Choroid plexus epithelial cell (primary cell): ENCODE data around the gene MEIS1.

Experiments
- DNase-seq: peaks from one replicate; pipeline ENCODE4 v3.0.0-alpha.2; 2010; ENCODE audit warnings: low read depth
- H3K4me3 ChIP-seq: 2 replicates; pipeline ENCODE4 v1.5.1; 2011; ENCODE audit warnings: low read depth, mild to moderate bottlenecking, control low read depth, low read length, moderate library complexity
- TF ChIP-seq, protein P1 (sequence below): conservative IDR thresholded peaks from 2 replicates; pipeline ENCODE4 v1.5.1; 2011; ENCODE audit warnings: low read depth, mild to moderate bottlenecking, control low read depth, inconsistent platforms, low read length, moderate library complexity

The MEIS1 gene

DNA sequence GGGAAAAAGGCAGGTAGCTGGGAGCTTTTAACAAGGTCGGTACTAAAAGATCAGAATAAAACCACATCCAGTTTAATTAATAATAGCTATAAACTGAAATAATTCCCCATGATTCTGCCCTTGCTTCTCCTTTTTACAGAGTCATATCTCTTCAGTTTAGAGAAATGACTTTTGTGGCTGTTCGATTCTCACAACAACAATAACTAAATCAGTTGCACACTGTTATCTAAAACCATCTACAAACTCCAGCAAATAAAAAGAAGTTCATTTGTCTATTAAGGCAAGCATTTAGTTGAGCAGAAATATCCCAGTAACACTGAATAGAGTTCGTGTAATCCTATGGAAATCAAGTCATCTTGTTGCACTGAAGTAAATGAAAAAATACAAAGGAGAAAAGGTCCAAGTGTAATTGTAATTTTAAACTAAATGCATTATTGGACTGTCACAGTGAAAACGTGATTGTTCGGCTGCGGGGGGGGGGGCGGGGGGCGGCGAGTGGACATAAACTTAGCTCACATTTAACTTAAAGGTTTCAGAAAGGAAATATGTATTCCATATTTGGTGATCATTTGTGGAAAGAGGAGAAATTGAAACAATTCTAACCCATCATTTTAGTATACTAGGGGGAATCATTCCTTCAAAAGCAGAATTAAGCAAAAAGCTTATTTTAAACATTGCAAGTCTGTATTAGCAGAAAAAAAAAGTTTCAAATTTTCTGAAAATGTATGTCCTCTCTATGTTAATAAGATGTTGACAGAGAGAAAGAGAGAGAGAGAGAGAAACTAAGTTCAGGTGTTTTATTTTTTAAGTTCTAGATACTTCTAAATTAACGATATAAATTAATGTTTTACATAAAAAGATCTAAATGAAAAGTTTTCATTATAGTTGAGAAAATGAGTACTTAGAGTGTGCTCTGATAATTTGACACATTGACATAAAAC, 144.5 kb downstream of the MEIS1 start:
- DNase-seq, result no peak
- TF ChIP-seq, protein P1, sequence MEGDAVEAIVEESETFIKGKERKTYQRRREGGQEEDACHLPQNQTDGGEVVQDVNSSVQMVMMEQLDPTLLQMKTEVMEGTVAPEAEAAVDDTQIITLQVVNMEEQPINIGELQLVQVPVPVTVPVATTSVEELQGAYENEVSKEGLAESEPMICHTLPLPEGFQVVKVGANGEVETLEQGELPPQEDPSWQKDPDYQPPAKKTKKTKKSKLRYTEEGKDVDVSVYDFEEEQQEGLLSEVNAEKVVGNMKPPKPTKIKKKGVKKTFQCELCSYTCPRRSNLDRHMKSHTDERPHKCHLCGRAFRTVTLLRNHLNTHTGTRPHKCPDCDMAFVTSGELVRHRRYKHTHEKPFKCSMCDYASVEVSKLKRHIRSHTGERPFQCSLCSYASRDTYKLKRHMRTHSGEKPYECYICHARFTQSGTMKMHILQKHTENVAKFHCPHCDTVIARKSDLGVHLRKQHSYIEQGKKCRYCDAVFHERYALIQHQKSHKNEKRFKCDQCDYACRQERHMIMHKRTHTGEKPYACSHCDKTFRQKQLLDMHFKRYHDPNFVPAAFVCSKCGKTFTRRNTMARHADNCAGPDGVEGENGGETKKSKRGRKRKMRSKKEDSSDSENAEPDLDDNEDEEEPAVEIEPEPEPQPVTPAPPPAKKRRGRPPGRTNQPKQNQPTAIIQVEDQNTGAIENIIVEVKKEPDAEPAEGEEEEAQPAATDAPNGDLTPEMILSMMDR, result no peak
- H3K4me3 ChIP-seq, result no peak overlapping the region

GRCh38 chr2:66580166-66581049, 145.5 kb downstream of the MEIS1 start:
- TF ChIP-seq, protein P1, result no peak
- DNase-seq, result no peak
- H3K4me3 ChIP-seq, result peak overlapping the region; percentile 49

- H3K4me3 ChIP-seq, result peak overlapping the region; percentile 49
- TF ChIP-seq, protein P1, result no peak
Measured at GRCh38 chr2:66581339-66582103, 146.6 kb downstream of the MEIS1 start.

DNA sequence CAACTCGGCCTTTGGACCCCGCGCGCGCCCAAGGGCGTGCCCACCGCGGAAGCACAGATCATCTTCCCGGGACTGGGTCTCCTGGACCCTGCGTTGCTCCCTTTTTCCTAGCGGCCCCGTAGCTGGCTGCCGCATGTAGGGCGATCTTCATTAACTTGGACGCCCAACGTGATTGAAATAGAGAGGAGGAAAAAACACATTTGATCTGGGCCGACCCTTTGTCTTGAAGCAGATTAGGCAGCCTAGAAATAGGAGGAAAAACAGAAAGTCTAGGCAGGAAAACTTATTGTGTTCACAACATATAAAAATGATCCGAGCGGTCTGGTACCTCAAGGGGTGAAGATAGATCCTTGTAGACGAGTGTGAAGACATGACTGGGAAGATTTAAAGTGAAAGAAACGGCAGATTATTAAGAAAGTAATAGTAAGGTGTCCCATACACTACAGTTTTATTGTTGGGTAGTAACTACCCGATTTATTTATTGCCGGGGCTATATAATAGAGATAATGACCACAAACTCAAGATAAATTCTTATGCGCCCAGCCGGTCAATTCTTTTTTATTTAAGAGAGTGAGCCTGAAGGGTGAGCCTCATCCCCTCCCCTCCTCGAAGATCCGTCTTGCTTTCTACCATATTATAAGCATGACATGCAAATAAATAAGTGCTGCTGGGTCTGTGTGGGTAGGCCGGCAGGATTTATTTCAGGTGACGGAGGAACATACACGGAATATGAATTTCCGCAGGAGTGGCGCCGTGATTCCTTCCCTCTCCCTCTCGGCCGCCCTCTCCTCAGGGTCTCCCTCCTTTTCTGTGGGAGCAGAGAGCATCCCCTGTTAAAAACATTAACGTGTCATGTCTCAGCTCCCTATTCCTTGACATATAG, 147.4 kb downstream of the MEIS1 start:
- peak overlapping the region; percentile 49 for H3K4me3 ChIP-seq
- TF ChIP-seq, protein P1, result no peak
- DNase-seq, result no peak

More at GRCh38 chr2:66581339-66582103, 146.6 kb downstream of the MEIS1 start:
- DNase-seq, result no peak

- no peak for DNase-seq
- TF ChIP-seq, protein P1, result peak; percentile 9
- H3K4me3 ChIP-seq, result no peak overlapping the region
Measured at GRCh38 chr2:66582987-66583880, 148.3 kb downstream of the MEIS1 start.
